Measurements from ENCODE around the gene AGR2. TPM values are rescaled to one million over a fixed set of nuclear protein-coding genes. Genes with fewer than 3 reads are reported as not detected.

AGR2 gene
- total RNA-seq, 2 donors from 2014 or later: 1,572 to 2,751 TPM

GRCh38 chr7:16753102-16753931 lies 51.5 kb downstream of the AGR2 start, which contains the start of gene TSPAN13:
Gene TSPAN13, plus strand, starts transcription at chr7:16753755. Its CDS starts 213 bp downstream, at chr7:16753968.
- Histone ChIP-seq H3K9ac (ENCODE audit: low read depth in 2 of 2, low read length in 2 of 2) (peak within 1 kb of the TSS; percentile 57 to 90), H3K4me1 (no peaks in the 10 kb centered on the region), H3K27me3 (no peaks in the 10 kb centered on the region), H3K36me3 (no peaks in the 10 kb centered on the region), H3K27ac (peak within 1 kb of the TSS; percentile 83), H3K4me3 (peak within 1 kb of the TSS; percentile 87), H3K9me3 (no peaks in the 10 kb centered on the region)
- DNase-seq: peak; percentile 96
- TF ChIP-seq, protein P1, sequence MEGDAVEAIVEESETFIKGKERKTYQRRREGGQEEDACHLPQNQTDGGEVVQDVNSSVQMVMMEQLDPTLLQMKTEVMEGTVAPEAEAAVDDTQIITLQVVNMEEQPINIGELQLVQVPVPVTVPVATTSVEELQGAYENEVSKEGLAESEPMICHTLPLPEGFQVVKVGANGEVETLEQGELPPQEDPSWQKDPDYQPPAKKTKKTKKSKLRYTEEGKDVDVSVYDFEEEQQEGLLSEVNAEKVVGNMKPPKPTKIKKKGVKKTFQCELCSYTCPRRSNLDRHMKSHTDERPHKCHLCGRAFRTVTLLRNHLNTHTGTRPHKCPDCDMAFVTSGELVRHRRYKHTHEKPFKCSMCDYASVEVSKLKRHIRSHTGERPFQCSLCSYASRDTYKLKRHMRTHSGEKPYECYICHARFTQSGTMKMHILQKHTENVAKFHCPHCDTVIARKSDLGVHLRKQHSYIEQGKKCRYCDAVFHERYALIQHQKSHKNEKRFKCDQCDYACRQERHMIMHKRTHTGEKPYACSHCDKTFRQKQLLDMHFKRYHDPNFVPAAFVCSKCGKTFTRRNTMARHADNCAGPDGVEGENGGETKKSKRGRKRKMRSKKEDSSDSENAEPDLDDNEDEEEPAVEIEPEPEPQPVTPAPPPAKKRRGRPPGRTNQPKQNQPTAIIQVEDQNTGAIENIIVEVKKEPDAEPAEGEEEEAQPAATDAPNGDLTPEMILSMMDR (IDR thresholded peaks at IDR 0.05): no peak
- intact Hi-C loops (cut with DNase I): no loop called here

DNA sequence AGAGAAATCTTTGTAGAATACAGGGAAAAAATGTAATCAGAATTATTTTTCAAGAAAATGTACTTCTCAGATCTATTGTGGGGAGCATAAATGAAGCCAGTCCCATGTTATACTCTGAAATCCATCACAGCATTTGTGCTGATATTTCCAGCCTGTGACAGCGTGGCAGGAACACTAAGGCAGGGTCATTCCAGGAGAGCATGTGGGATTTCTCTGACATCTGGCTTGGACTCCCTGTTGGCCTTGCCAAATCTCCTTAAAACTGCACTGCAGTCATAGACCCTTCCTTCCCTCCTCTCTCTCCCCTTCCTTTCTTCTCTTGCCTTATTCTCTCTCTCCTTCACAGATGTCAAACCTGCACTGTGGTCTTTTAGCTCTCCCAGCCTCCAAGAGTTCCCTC lies 57.7 kb downstream of the AGR2 start:
- no peak for DNase-seq
- intact Hi-C loops (cut with DNase I): no loop called here
- Histone ChIP-seq H3K4me3 (no peak overlapping the region), H3K36me3 (no peaks in the 10 kb centered on the region), H3K9me3 (no peaks in the 10 kb centered on the region), H3K27me3 (no peaks in the 10 kb centered on the region), H3K27ac (no peak overlapping the region), H3K4me1 (no peaks in the 10 kb centered on the region), H3K9ac (ENCODE audit: low read depth in 2 of 2, low read length in 2 of 2) (no peak overlapping the region)
- TF ChIP-seq, protein P1 (IDR thresholded peaks at IDR 0.05): no peak

DNA sequence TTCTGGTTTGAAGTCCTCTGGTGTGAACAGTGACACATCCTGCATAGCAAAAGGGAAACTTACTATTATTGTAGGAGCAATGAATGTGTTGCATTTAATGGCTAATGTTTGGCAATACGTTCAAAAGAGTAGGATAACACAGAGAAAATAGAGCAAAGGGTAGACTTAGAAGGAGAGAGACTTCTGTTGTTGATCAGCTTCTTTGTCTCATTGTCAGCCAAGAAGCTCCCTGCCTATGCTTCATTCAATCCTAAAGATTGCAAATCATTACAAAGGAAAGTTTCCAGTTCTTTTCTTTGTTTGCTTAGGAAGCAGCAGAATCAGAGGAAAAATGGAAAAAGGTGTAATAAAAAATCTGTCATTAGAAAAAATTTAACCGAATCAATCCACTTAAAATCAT lies 59.2 kb downstream of the AGR2 start:
- intact Hi-C loops (cut with DNase I): no loop called here
- TF ChIP-seq, protein P1 (IDR thresholded peaks at IDR 0.05): no peak
- no peak overlapping the region for H3K27ac ChIP-seq
- H3K27me3 ChIP-seq: no peaks in the 10 kb centered on the region
- no peak for DNase-seq
- H3K4me1 ChIP-seq: no peaks in the 10 kb centered on the region
- H3K36me3 ChIP-seq: no peaks in the 10 kb centered on the region
- H3K9ac ChIP-seq (ENCODE audit: low read depth in 2 of 2, low read length in 2 of 2): no peak overlapping the region
- no peak overlapping the region for H3K4me3 ChIP-seq
- no peaks in the 10 kb centered on the region for H3K9me3 ChIP-seq

DNA sequence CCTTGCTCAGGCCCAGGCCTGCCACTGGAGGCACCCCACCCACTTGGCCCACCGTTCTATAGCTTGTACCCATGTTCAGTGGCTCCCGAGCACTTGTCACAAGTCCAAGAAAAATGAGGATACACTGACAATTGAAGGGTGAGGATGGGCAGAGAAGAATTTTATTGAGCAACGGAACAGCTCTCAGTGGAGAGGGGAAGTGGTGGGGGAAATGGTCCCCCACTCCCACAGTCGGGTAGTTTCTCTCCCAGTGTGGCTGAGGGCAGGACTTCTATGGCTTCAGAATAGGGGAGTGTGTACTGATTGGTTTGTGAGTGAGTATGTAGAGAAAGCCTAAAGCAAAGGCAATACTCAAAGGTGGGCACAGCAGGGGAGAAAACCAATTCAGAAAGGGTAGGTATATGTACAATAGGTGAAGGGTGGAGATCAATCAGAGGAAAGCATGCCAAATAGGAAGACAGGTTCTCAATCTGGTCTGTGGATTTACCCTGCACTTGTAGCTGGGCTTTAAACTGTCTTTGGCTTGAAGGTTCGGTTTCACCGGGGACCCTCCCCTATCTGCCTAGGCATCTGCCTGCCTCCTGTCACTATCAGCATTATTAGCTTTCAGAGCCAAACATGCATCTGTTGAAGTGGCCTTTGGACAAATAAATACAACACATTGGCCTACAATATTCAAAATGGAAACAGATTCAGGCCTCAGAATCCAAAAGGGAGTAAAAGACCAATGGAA lies 60.1 kb downstream of the AGR2 start:
- TF ChIP-seq, protein P1 (IDR thresholded peaks at IDR 0.05): no peak
- Histone ChIP-seq H3K4me1 (no peaks in the 10 kb centered on the region), H3K9me3 (no peaks in the 10 kb centered on the region), H3K27ac (no peak overlapping the region), H3K4me3 (no peak overlapping the region), H3K36me3 (no peaks in the 10 kb centered on the region), H3K9ac (ENCODE audit: low read depth in 2 of 2, low read length in 2 of 2) (no peak overlapping the region), H3K27me3 (no peaks in the 10 kb centered on the region)
- intact Hi-C loops (cut with DNase I): no loop called here
- no peak for DNase-seq

DNA sequence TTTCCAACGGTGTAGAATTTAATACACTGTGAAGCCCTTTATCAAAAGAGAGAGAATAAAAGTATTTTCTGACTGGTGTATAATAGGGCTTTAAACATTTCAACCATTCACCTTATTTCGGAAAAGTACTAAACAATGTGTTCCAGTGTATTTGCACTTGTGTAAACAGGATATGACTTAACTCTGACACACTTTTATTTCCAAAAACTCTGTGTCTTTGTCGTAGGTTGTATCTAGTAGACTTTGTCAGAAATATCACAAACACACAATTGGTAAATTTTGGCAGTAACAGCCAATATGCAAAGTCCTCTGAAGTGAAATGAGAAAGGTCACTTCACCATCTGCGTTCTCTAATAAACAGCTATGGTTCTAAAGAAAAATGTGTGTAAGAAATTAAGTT lies 61.6 kb downstream of the AGR2 start:
- no peak for DNase-seq
- H3K4me1 ChIP-seq: no peaks in the 10 kb centered on the region
- no peaks in the 10 kb centered on the region for H3K36me3 ChIP-seq
- H3K9ac ChIP-seq (ENCODE audit: low read depth in 2 of 2, low read length in 2 of 2): no peak overlapping the region
- H3K9me3 ChIP-seq: no peaks in the 10 kb centered on the region
- H3K4me3 ChIP-seq: no peak overlapping the region
- no peaks in the 10 kb centered on the region for H3K27me3 ChIP-seq
- H3K27ac ChIP-seq: no peak overlapping the region
- intact Hi-C loops (cut with DNase I): no loop called here
- TF ChIP-seq, protein P1 (IDR thresholded peaks at IDR 0.05): no peak
